Measurements from ENCODE around the gene ACADVL. TPM values are rescaled to one million over a fixed set of nuclear protein-coding genes. Genes with fewer than 3 reads are reported as not detected.
A peak's percentile ranks its signal among the peaks of the same experiment; 100 is the strongest.

The ACADVL gene
- polyA plus RNA-seq, 1 of the 3 experiments (the other 2 are of a cell fraction) = 635 TPM

- POLR2A ChIA-PET = interaction anchor here (0.6 to 1.5 kb wide), 4 partner anchors 11 to 227 kb away, joined by 3 to 5 read pairs (median 4); partner anchors contain the start of gene TMEM256
- no peak overlapping the region for H3K27ac ChIP-seq (ENCODE audit: low read depth in 2 of 2, low read length in 1 of 2)
These were observed 42.9 kb upstream of the ACADVL start for GRCh38 chr17:7176841-7177190.

More at GRCh38 chr17:7176841-7177190, 42.9 kb upstream of the ACADVL start:
- Histone ChIP-seq H3K9ac (no peak overlapping the region), H3K4me3 (ENCODE audit: low read depth in 2 of 2, low read length in 1 of 2) (peak overlapping the region in 1 of 2 experiments; percentile 38; a peak in 1 of 4 replicates), H2AFZ (ENCODE audit: low read depth) (no peak overlapping the region), H4K20me1 (ENCODE audit: insufficient read depth) (no peaks in the 10 kb centered on the region), H3K9me3 (no peaks in the 10 kb centered on the region), H3K27me3 (ENCODE audit: insufficient read depth) (no peaks in the 10 kb centered on the region), H3K36me3 (replicated peaks in 1 of 2; ENCODE audit: control insufficient read depth in 1 of 2, insufficient read depth in 2 of 2, low read length in 1 of 2) (no peaks in the 10 kb centered on the region), H3K9me2 (no peaks in the 10 kb centered on the region), H3K4me1 (ENCODE audit: control insufficient read depth in 1 of 2, insufficient read depth in 2 of 2, low read depth in 1 of 2, low read length in 1 of 2) (peaks cover 0 to 8% of the 10 kb centered on the region in 2 experiments; a peak in 1 of 4 replicates), H3K79me2 (ENCODE audit: insufficient read depth) (no peaks in the 10 kb centered on the region), H3K4me2 (peak overlapping the region; percentile 93), H3F3A (replicated peaks; ENCODE audit: insufficient read depth) (peaks cover 3% of the 10 kb centered on the region)
- 7% methylated on average over 15 of the region's 17 CpGs for WGBS (ENCODE audit: low lambda C conversion rate)
- DNase-seq = peak; percentile 55
- TF ChIP-seq EP300 (IDR thresholded peaks at IDR 0.05; ENCODE audit: borderline replicate concordance in 1 of 2, low read depth in 1 of 2, low read length in 1 of 2) (no peak), CTCF (IDR thresholded peaks at IDR 0.05) (no peak), POLR2AphosphoS5 (IDR thresholded peaks at IDR 0.05; ENCODE audit: low read depth, low read length) (no peak), SIN3A (IDR thresholded peaks at IDR 0.05; ENCODE audit: borderline replicate concordance, low read depth, low read length) (no peak), FOSL2 (IDR thresholded peaks at IDR 0.05; ENCODE audit: borderline replicate concordance, low read depth) (no peak), TAF1 (IDR thresholded peaks at IDR 0.05; ENCODE audit: borderline replicate concordance, low read depth, low read length) (no peak), IRF3 (IDR thresholded peaks at IDR 0.05; ENCODE audit: low read depth, low read length) (no peak), GABPA (IDR thresholded peaks at IDR 0.05; ENCODE audit: low read depth) (no peak), TEAD4 (IDR thresholded peaks at IDR 0.05; ENCODE audit: borderline replicate concordance, insufficient read depth) (no peak), MEF2A (IDR thresholded peaks at IDR 0.05; ENCODE audit: borderline replicate concordance, low read depth) (no peak), EZH2phosphoT487 (IDR thresholded peaks at IDR 0.05; ENCODE audit: borderline replicate concordance, low read depth) (no peak), FOXM1 (IDR thresholded peaks at IDR 0.05; ENCODE audit: low read depth) (no peak), ZBTB33 (IDR thresholded peaks at IDR 0.05; ENCODE audit: borderline replicate concordance, low read depth) (no peak)
- CTCF ChIA-PET = interaction anchor here (0.6 to 12.9 kb wide), 36 partner anchors 9 to 308 kb away, joined by 3 to 217 read pairs (median 8); partner anchors contain the start of genes ASGR2, CLEC10A, POLR2A and SLC16A11
